Mesenteric fat pad (tissue), 1 donor: ENCODE data around the gene IPCEF1. TPM values are rescaled to one million over a fixed set of nuclear protein-coding genes. Genes with fewer than 3 reads are reported as not detected.

Source experiments
- DNase-seq: peaks from one replicate; pipeline ENCODE4 v3.0.0-alpha.2; 2020; ENCODE audit warnings: low spot score
- total RNA-seq: library from RNA; stranded (reverse); fragmentation: NEBNext Ultra II Directional; extraction: Animal tissue kit (Norgen Biotek cat#: 25700); gene quantifications from one replicate; pipeline ENCODE4 v1.2.1, GENCODE V29; 2021
- donor health status: DM: yes; HTN: yes; CAD: no.

The IPCEF1 gene
- total RNA-seq, 1 donor from 2014 or later, result 1.5 TPM

DNA sequence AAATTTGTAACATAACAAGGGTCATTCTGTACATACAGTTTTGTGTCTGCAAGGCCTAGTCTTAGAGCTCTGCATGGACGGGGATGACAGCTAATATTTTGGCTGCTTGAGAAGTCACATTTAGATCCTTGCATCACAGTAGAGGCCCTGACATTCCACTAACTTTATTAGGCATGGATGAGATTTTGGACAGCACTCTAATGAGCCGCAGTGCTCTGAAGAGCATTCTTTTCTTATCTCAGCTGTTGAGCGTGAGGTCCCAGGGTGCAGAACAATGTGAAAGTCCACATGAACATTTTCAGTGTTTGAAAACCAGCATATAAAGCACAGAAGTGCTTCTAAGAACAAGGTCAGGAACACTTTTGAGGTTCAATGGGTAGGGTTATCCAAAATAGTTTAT is 58.9 kb downstream of the IPCEF1 start:
- no peak for DNase-seq

- DNase-seq, result no peak
These were observed 59.4 kb downstream of the IPCEF1 start for GRCh38 chr6:154297210-154297609.

DNA sequence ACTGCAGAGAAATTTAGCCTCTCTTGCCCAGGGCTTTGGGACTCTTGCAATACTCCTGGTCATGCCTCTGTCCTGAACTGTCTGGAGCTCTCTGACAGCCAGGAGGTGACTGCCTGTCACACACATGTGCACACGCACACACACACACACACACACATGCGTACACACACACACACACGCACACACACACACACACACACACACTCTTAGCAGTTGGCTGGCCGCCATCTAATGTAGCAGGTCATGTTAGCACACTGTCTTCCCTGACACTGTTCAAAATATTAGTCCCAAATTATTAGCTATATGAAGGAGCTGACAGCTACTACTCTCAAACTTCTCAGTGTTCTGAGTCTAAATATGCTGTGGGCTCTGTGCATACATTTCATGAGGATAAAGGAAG is 60.9 kb downstream of the IPCEF1 start:
- no peak for DNase-seq

GRCh38 chr6:154292855-154293519 is 63.6 kb downstream of the IPCEF1 start:
- no peak for DNase-seq

DNA sequence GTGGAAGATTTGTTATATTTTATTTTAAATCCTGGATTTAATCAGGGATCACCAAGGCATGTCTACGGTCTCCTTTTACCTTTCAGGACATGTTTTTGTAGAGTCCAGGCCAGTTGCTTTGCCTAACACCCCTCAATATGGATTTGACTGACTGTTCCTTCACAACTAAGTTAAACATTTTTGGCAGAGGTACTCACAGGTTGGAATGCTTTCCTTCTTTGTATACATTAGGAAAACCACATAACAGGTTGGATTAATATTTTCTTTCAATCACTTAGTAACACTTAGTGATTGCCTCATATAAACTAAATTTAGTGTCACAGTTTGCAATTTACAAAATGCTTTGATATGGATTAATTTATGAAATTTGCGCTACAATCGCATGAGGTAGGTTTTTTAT is 64.5 kb downstream of the IPCEF1 start:
- no peak for DNase-seq

DNA sequence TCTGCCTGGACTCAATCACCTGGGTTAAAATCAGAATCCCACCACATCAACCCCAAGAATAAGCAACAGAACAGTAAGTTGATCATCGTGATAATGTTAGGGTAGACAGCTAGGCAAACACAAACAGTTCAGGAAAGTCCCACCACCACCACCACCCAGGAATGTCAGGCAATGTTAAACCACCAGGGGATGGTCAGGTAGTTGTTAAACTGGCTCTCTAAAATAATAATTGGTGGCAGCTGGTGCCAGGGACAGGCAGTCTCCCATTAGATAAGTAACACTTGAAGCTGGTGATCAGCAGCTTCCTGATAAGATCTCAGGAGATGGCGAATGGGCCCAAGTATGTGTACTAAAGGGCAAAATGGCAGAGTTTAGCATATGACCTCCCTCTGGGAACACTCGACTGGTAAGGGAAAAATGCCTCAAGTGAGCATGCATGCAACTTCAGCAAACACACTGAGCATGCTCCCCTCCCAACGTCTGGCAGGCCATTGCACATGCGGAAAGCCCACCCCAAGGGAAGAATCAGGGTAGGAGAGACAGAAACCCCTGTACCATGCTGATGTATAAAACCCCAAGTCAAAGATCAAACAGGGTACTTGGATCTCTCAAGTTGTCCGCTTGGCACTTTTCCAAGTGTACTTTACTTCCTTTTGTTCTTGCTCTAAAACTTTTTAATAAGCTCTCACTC is 66.6 kb downstream of the IPCEF1 start:
- DNase-seq, result no peak

DNA sequence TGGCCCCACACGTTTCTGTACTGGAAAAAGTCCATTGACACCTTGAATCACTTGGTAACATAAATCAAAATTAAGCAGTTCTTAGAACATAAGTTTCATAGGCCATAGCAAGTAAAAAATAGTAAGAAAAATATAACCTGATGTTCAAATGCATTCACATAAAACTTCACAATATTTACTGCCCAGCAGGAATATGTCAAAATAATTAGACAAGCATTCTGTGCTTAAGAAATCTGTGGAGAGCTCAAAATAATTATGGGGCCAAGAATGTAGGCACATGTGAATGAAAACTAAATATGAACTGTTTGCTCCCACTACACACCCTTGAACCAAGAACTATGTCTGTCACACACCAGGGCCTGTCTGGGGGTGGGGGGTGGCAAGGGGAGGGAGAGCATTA is 70.8 kb downstream of the IPCEF1 start:
- no peak for DNase-seq

- no peak for DNase-seq
These were observed 72.2 kb downstream of the IPCEF1 start for GRCh38 chr6:154284313-154284853.

GRCh38 chr6:154280521-154280920 is 76.1 kb downstream of the IPCEF1 start:
- no peak for DNase-seq

DNA sequence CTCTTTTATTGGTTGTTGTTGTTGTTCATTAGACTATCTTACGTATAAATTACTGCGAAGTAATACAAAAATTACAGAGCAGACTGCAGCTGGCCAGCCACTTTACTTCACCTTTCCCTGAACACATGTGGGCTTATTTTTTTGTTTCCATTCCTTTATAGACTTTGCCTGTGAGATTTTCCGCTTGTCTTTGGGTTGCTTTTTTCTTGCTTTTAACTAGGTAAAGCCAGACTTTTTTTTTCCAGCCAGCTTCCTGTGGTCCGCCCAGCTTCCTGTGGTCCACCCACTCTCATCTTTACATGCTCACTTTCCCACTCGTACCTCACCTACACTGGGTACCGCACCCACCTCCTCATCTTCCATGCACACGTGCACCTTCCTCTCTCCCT is 79.0 kb downstream of the IPCEF1 start:
- no peak for DNase-seq

DNA sequence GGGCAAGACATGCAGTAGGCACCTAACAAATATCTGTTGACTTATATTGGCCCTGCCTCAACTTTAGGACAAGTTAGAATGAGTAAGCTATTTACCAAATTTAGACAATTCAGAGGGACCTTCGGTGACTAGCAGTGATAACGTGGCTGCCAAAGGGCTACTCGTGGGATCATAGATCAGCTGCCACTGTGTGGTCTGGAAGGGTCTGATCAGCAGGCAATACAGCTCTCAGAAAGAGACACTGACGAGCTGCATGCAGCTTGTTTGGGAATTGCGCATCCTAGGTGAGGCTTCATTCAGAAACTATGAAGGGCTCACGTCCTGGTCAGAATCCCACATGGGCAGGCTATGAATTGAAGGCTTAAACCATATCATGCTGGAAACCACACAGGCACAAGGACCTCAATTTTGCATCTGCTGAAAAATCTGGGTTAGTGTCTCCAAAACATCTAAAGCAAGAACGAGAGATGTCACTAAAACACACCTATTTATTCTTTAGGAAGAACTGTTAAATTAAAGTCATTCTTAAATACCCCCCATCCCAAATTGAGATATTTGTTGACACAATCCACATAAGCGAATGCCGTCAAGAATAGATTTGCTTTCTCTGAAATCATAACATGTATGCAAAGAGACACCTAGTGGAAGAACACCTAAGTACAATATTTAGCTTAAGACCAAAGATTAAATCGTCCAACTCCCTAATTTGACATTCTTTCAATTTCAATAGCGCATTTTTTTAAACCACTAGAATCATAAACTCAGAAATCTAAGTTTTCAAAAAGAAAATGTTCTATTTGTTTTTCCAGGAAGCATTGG is 79.6 kb downstream of the IPCEF1 start:
- DNase-seq, result no peak

GRCh38 chr6:154274168-154274567 is 82.4 kb downstream of the IPCEF1 start:
- no peak for DNase-seq

DNA sequence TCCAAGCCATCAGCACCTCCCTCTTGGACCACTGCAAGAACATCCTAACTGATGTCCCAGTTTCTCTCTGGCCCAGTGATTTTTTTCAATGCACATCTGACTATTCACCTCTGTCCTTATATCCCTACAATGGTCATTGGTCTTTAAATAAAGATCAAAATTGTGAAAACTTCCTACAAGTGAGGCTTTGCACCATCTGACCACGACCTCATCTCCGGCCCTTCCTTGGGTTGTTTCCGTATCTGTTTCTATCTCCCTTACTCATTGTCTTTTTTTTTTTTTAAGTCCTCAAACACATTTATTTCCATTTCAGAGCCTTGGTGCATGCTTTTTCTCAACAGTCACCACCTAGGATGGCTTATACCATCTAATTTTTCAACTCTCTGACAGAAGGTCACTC is 88.1 kb downstream of the IPCEF1 start:
- no peak for DNase-seq

DNA sequence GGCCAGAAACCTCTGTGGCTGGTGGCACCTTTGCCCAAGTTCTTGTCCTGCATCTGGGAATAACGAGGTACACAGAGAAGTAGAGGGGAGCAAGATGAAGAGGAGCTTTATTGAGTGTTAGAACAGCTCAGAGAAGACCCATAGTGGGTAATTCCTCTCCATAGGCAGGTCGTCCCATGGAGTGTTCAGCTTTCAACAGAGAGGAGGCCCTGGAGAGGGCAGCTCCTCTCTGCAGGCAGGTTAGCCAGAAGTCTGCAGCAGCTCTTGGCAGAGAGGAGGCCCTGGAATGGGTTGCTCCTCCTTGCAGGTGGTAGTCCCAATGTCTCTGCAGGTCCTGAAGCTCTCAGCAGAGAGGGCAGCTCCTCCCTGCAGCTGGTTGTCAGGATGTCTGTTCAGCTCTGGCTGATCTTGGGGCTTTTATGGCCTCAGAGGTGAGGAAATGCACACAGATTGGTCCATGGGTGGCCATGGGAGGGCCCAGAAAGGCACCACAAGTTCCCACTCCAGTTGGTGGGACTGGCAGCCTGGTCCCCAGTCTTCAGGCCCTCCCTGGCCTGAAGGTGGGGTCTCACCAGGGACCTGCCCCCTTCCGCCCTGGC is 89.0 kb downstream of the IPCEF1 start:
- DNase-seq, result no peak

GRCh38 chr6:154266560-154267099 is 90.0 kb downstream of the IPCEF1 start:
- no peak for DNase-seq

DNA sequence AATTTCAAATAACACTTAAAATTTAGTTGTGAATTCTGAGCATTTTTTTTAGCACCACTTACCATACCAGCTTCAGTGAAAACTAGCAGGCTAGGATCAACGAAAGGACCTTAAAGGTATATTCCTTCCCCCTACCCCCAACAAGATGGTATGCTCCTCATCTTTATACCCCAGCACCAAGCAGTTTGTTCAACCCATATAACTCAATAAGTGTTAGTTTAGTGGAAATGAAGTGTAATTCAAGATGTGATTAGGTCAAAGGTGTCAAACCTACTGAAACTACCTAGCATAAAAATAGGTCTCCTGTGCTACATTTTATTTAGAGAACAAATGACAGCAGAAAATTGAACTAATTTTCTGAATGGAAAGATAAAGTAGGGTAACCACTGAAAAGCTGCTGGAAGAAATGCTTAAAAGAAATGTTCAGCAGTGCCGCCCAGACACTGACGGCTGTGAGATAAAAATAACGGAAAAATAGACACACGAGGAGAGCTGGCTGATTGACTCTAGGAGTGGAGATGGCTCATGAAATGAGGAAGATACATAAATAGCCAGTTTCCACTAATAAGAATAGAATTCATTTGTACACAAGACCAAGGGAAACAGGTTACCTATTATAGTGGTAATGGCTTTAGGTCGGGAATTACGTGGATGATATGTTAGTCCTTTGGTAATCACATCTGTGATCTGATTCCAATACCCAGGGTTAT is 94.8 kb downstream of the IPCEF1 start:
- DNase-seq, result no peak

- no peak for DNase-seq
These were observed 98.4 kb downstream of the IPCEF1 start for GRCh38 chr6:154258064-154258757.

DNA sequence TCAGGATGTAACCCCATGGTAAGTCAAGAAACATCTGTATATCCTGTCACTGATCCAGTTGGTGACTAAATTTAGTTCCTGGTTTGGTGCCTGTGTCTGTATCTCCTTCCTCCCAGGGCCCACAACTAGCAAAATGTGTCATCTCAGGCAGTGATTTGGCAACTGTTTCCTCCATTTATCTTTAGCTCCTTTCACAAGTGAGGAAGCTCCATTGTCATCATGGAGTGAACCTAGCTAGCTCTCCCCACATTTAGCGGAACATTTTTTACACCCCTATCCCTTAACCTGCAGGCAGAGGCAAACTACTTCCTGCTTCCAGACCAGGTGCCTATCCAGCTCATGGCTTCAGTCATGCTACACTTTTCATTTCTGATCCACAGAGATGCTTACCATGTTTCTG is 99.5 kb downstream of the IPCEF1 start:
- DNase-seq, result no peak

DNA sequence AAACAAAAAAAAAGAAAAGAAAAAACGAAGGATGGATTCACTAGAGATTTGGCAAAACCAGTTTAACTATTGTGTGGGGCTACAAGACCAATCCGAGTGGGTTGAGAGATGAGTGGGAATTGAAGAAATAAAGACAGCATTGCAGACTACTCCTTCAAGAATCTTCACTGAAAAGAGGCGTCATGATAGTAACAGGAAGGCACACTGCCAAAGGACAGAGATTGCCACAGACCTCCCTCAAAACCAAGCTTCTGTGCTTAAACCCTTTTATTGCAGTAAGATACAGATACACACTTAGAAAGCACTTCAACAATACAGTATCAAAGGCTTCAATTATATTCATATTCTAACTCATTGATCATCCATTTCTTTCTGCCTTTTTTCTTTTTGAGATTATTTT is 103.9 kb downstream of the IPCEF1 start:
- DNase-seq, result no peak

GRCh38 chr6:154251116-154251515 is 105.5 kb downstream of the IPCEF1 start:
- no peak for DNase-seq
